ENCODE results near the gene C2orf72. TPM values are rescaled to one million over a fixed set of nuclear protein-coding genes. Genes with fewer than 3 reads are reported as not detected.
A peak's percentile ranks its signal among the peaks of the same experiment; 100 is the strongest.

C2orf72 gene
- total RNA-seq, 3 donors from 2014 or later (not counting 1 experiment from before 2014, with no cell fraction given): not detected

- Histone ChIP-seq H3K4me3 (ENCODE audit: low read length) (no peak overlapping the region), H3K36me3 (ENCODE audit: control insufficient read depth, insufficient read depth, low read length) (no peaks in the 10 kb centered on the region), H3K4me1 (ENCODE audit: control insufficient read depth, insufficient read depth, low read length) (peaks cover 55% of the 10 kb centered on the region), H3K27ac (ENCODE audit: low read length) (no peak overlapping the region), H3K9me3 (ENCODE audit: control insufficient read depth, insufficient read depth, low read length) (no peaks in the 10 kb centered on the region), H3K27me3 (ENCODE audit: control insufficient read depth, insufficient read depth, low read length) (peaks cover 7% of the 10 kb centered on the region)
- 55% methylated on average over 6 of the region's 6 CpGs for WGBS (ENCODE audit: insufficient coverage)
- H3K4me3 Mint-ChIP-seq: peak overlapping the region; percentile 87
- peak in 1 of 2 donors; percentile 10 for DNase-seq
- intact Hi-C loops (cut with micrococcal nuclease): loop anchor here (1.0 to 5.0 kb wide), 2 partner anchors 177 to 230 kb away; no protein-coding TSS in a partner anchor
- no peaks in the 10 kb centered on the region for H3K9me3 Mint-ChIP-seq
- H3K27ac Mint-ChIP-seq: peak overlapping the region in 1 of 2 donors; percentile 62
- peaks cover 23 to 26% of the 10 kb centered on the region in 2 donors for H3K27me3 Mint-ChIP-seq (ENCODE audit: low read depth in 2 of 2)
- ATAC-seq: no peak
- no peaks in the 10 kb centered on the region for H3K36me3 Mint-ChIP-seq
- TF ChIP-seq, protein P1, sequence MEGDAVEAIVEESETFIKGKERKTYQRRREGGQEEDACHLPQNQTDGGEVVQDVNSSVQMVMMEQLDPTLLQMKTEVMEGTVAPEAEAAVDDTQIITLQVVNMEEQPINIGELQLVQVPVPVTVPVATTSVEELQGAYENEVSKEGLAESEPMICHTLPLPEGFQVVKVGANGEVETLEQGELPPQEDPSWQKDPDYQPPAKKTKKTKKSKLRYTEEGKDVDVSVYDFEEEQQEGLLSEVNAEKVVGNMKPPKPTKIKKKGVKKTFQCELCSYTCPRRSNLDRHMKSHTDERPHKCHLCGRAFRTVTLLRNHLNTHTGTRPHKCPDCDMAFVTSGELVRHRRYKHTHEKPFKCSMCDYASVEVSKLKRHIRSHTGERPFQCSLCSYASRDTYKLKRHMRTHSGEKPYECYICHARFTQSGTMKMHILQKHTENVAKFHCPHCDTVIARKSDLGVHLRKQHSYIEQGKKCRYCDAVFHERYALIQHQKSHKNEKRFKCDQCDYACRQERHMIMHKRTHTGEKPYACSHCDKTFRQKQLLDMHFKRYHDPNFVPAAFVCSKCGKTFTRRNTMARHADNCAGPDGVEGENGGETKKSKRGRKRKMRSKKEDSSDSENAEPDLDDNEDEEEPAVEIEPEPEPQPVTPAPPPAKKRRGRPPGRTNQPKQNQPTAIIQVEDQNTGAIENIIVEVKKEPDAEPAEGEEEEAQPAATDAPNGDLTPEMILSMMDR (IDR thresholded peaks at IDR 0.05): no peak
- H3K4me1 Mint-ChIP-seq: peaks cover 57 to 63% of the 10 kb centered on the region in 2 donors
Measured at GRCh38 chr2:231053846-231054245, 16.5 kb downstream of the C2orf72 start.

- Mint-ChIP-seq H3K36me3 (no peaks in the 10 kb centered on the region), H3K4me1 (peaks cover 57 to 58% of the 10 kb centered on the region in 2 donors), H3K27me3 (ENCODE audit: low read depth in 2 of 2) (peaks cover 16 to 20% of the 10 kb centered on the region in 2 donors), H3K4me3 (peak within 1 kb of the TSS; percentile 95), H3K27ac (peak within 1 kb of the TSS; percentile 94 to 99), H3K9me3 (no peaks in the 10 kb centered on the region)
- WGBS (ENCODE audit: insufficient coverage): under 1% methylated on average over 69 of the region's 73 CpGs
- ATAC-seq (peak; percentile 87 to 97 (median 90)), DNase-seq (peak; percentile 94 to 98)
- intact Hi-C loops (cut with micrococcal nuclease): no loop called here
- Histone ChIP-seq H3K27me3 (ENCODE audit: control insufficient read depth, insufficient read depth, low read length) (peaks cover 7% of the 10 kb centered on the region), H3K4me1 (ENCODE audit: control insufficient read depth, insufficient read depth, low read length) (peaks cover 34% of the 10 kb centered on the region), H3K27ac (ENCODE audit: low read length) (peak within 1 kb of the TSS; percentile 90), H3K36me3 (ENCODE audit: control insufficient read depth, insufficient read depth, low read length) (no peaks in the 10 kb centered on the region), H3K9me3 (ENCODE audit: control insufficient read depth, insufficient read depth, low read length) (no peaks in the 10 kb centered on the region), H3K4me3 (ENCODE audit: low read length) (peak within 1 kb of the TSS; percentile 77)
- TF ChIP-seq, protein P1 (IDR thresholded peaks at IDR 0.05): peak; percentile 95
Measured at GRCh38 chr2:231056453-231057416, 19.4 kb downstream of the C2orf72 start, which contains the start of gene PSMD1. Gene PSMD1 (plus strand): TSS chr2:231056867. CDS start chr2:231057026, 159 bp downstream.

- Mint-ChIP-seq H3K27ac (peak overlapping the region; percentile 94 to 99), H3K27me3 (ENCODE audit: low read depth in 2 of 2) (peaks cover 16 to 18% of the 10 kb centered on the region in 2 donors), H3K4me1 (peaks cover 54% of the 10 kb centered on the region in 2 donors), H3K4me3 (peak overlapping the region; percentile 95), H3K36me3 (no peaks in the 10 kb centered on the region), H3K9me3 (no peaks in the 10 kb centered on the region)
- TF ChIP-seq, protein P1 (IDR thresholded peaks at IDR 0.05): no peak
- peak overlapping the region; percentile 77 for H3K4me3 ChIP-seq (ENCODE audit: low read length)
- no peak overlapping the region for H3K27ac ChIP-seq (ENCODE audit: low read length)
- no peak for ATAC-seq
- WGBS (ENCODE audit: insufficient coverage): 13% methylated on average over 10 of the region's 10 CpGs
- peaks cover 3% of the 10 kb centered on the region for H3K27me3 ChIP-seq (ENCODE audit: control insufficient read depth, insufficient read depth, low read length)
- H3K4me1 ChIP-seq (ENCODE audit: control insufficient read depth, insufficient read depth, low read length): peaks cover 26% of the 10 kb centered on the region
- intact Hi-C loops (cut with micrococcal nuclease): no loop called here
- no peaks in the 10 kb centered on the region for H3K9me3 ChIP-seq (ENCODE audit: control insufficient read depth, insufficient read depth, low read length)
- DNase-seq: peak in 1 of 2 donors; percentile 16
- H3K36me3 ChIP-seq (ENCODE audit: control insufficient read depth, insufficient read depth, low read length): peaks cover 5% of the 10 kb centered on the region
Measured at GRCh38 chr2:231057590-231057989, 20.3 kb downstream of the C2orf72 start.

All from natural killer cell (primary cell).